GM18868 (cell line): Measurements from ENCODE around the gene PTGES.
"Not testable (repeated sequence)": the region's sequence is repeated elsewhere in the genome, so short reads cannot be mapped to it uniquely, and the experiment has no call there.

Experiments used
- ATAC-seq: cut with Tn5 transposase; IDR thresholded peaks from one replicate; pipeline ENCODE4 v1.9.1; 2021; ENCODE audit warnings: mild to moderate bottlenecking, moderate library complexity; ENCODE audit not compliant: unreplicated experiment

Gene PTGES

GRCh38 chr9:129773262-129774048 lies 20.6 kb upstream of the PTGES start:
- no peak for ATAC-seq

- no peak for ATAC-seq
These were observed 17.9 kb upstream of the PTGES start for GRCh38 chr9:129770741-129771140.

- ATAC-seq, result no peak
These were observed 16.8 kb upstream of the PTGES start for GRCh38 chr9:129769669-129770068.

- no peak for ATAC-seq
These were observed 15.6 kb upstream of the PTGES start for GRCh38 chr9:129768486-129768885.

GRCh38 chr9:129765764-129766317 lies 13.0 kb upstream of the PTGES start:
- ATAC-seq, result no peak

GRCh38 chr9:129762985-129763926 lies 10.4 kb upstream of the PTGES start:
- ATAC-seq, result no peak

GRCh38 chr9:129762370-129762984 lies 9.6 kb upstream of the PTGES start:
- ATAC-seq, result not testable (repeated sequence)

GRCh38 chr9:129761901-129762369 lies 9.1 kb upstream of the PTGES start:
- ATAC-seq, result no peak

- ATAC-seq, result no peak
These were observed 8.6 kb upstream of the PTGES start for GRCh38 chr9:129761293-129761900.

- not testable (repeated sequence) for ATAC-seq
These were observed 7.9 kb upstream of the PTGES start for GRCh38 chr9:129760784-129761183.

- ATAC-seq, result no peak
These were observed 7.1 kb upstream of the PTGES start for GRCh38 chr9:129759804-129760502.

- no peak for ATAC-seq
These were observed 6.5 kb upstream of the PTGES start for GRCh38 chr9:129759319-129759718.

- ATAC-seq, result no peak
These were observed 4.2 kb upstream of the PTGES start for GRCh38 chr9:129757045-129757444.

- ATAC-seq, result no peak
These were observed 3.3 kb upstream of the PTGES start for GRCh38 chr9:129756191-129756590.

GRCh38 chr9:129755151-129755550 lies 2.3 kb upstream of the PTGES start:
- ATAC-seq, result no peak

GRCh38 chr9:129751841-129752801 lies 721 bp downstream of the PTGES start:
- ATAC-seq, result no peak

GRCh38 chr9:129750013-129750638 lies 2.7 kb downstream of the PTGES start:
- ATAC-seq, result no peak

GRCh38 chr9:129749575-129749974 lies 3.3 kb downstream of the PTGES start:
- ATAC-seq, result no peak
